ENCODE results near the gene C22orf23.

GRCh38 chr22:37925330-37925729 is 28.1 kb downstream of the C22orf23 start:
- no peak for TF ChIP-seq CTCF (IDR thresholded peaks at IDR 0.05)
- no peak for TF ChIP-seq POLR2A (IDR thresholded peaks at IDR 0.05)

All from Peyer's patch (tissue), 4 donors.